Transverse colon (tissue), 1 donor: Measurements from ENCODE around the gene CRAMP1.

ENCODE experiments used
- EP300 ChIP-seq: sonication (generic); formaldehyde crosslinking; IDR thresholded peaks from one replicate; pipeline ENCODE4 v1.6.1; 2017; ENCODE audit warnings: antibody characterized with exemption, low read depth
- POLR2A ChIP-seq: fragments of 450-650 bp; IDR thresholded peaks from one replicate; pipeline ENCODE4 v1.6.1; 2016; ENCODE audit warnings: antibody characterized with exemption, mild to moderate bottlenecking, moderate library complexity

DNA sequence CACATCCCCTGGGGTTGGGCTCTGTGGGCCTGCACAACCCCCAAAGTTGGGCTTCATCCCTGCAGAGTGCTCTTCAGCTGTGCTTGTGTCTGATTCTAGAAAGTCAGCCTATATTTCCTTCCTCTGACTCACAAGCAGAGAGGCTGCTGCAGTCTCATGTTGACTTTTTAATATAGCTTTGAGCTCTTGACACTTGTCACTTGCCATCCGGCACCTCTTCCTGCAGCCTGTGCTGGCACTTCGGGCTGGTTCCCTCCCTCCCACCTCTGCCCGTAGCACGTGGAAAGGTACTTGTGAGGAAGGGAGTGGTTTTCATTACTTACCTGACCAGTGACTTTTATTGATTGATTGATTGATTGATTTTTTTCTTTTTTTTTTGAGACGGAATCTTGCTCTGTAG is 46.9 kb downstream of the CRAMP1 start:
- TF ChIP-seq EP300 = no peak
- no peak for TF ChIP-seq POLR2A
